Natural killer cell (primary cell): Measurements from ENCODE around the gene NFATC3. TPM values are rescaled to one million over a fixed set of nuclear protein-coding genes. Genes with fewer than 3 reads are reported as not detected.
A peak's percentile ranks its signal among the peaks of the same experiment; 100 is the strongest.

Source experiments
- ATAC-seq, 3 donors: fragments of 150-1000 bp in 2 of 3; fragments of 200-7000 bp in 1 of 3; cut with Tn5 transposase; 1 replicate in 1 of 3; 2 replicates in 2 of 3; pipeline ENCODE4 v1.10.0; 2021; ENCODE audit warnings: mild to moderate bottlenecking in 2 of 3, moderate library complexity in 2 of 3
- DNase-seq, 2 donors: peaks; one replicate each; pipeline versions ENCODE4 v3.0.0 to v3.0.0-alpha.2; 2013 to 2021; ENCODE audit warnings: mixed read lengths in 1 of 2
- H3K27ac ChIP-seq: one replicate; pipeline ENCODE4 v1.5.1; 2013; ENCODE audit warnings: mild to moderate bottlenecking, low read length
- H3K27me3 ChIP-seq: one replicate; pipeline ENCODE4 v1.6.1; 2013; ENCODE audit warnings: low read length; ENCODE audit not compliant: control insufficient read depth, insufficient read depth
- H3K36me3 ChIP-seq: one replicate; pipeline ENCODE4 v1.6.1; 2013; ENCODE audit warnings: low read length; ENCODE audit not compliant: control insufficient read depth, insufficient read depth
- H3K4me1 ChIP-seq: one replicate; pipeline ENCODE4 v1.6.1; 2013; ENCODE audit warnings: low read length; ENCODE audit not compliant: control insufficient read depth, insufficient read depth
- H3K4me3 ChIP-seq: one replicate; pipeline ENCODE4 v1.5.1; 2013; ENCODE audit warnings: low read length
- H3K9me3 ChIP-seq: one replicate; pipeline ENCODE4 v1.6.1; 2013; ENCODE audit warnings: low read length; ENCODE audit not compliant: control insufficient read depth, insufficient read depth
- H3K27ac Mint-ChIP-seq, 2 donors: one replicate each; pipeline ENCODE4 v1.8.0; 2022; ENCODE audit warnings: mild to moderate bottlenecking in 2 of 2, mixed read lengths in 2 of 2, moderate library complexity in 1 of 2
- H3K27me3 Mint-ChIP-seq, 2 donors: one replicate each; pipeline ENCODE4 v1.8.0; 2022; ENCODE audit warnings: low read depth in 2 of 2, mixed read lengths in 2 of 2
- H3K36me3 Mint-ChIP-seq: one replicate; pipeline ENCODE4 v1.8.0; 2022; ENCODE audit warnings: mixed read lengths
- H3K4me1 Mint-ChIP-seq, 2 donors: one replicate each; pipeline ENCODE4 v1.8.0; 2022; ENCODE audit warnings: mixed read lengths in 2 of 2
- H3K4me3 Mint-ChIP-seq: one replicate; pipeline ENCODE4 v1.8.0; 2022; ENCODE audit warnings: mild to moderate bottlenecking, moderate library complexity, mixed read lengths
- H3K9me3 Mint-ChIP-seq, 2 donors: one replicate each; pipeline ENCODE4 v1.8.0; 2022; ENCODE audit warnings: mixed read lengths in 2 of 2
- WGBS: methylation state at CpG from one replicate; pipeline ENCODE4 v1.1.7; 2013; ENCODE audit warnings: missing lambda C conversion rate; ENCODE audit not compliant: insufficient coverage; 5-methylcytosine and 5-hydroxymethylcytosine counted together
- intact Hi-C: fragments of 100-400 bp; cut with micrococcal nuclease; formaldehyde crosslinking; loops from one replicate; pipeline ENCODE4 v1.14.2; 2022
- total RNA-seq, 4 donors: library from RNA; stranded (reverse); fragments of 120-200 nt in 1 of 4; gene quantifications; one replicate each; pipeline versions ENCODE4 v1.2.3 to v1.2.4, GENCODE V29; 2013 to 2022
- TF ChIP-seq, protein P1 (sequence below): fragments of 200-600 bp; IDR thresholded peaks from one replicate; pipeline ENCODE4 v1.8.0; 2022; ENCODE audit warnings: antibody characterized with exemption

The NFATC3 gene
- total RNA-seq, 3 donors from 2014 or later (not counting 1 experiment from before 2014, with no cell fraction given), result 241 to 282 (median 263) TPM

DNA sequence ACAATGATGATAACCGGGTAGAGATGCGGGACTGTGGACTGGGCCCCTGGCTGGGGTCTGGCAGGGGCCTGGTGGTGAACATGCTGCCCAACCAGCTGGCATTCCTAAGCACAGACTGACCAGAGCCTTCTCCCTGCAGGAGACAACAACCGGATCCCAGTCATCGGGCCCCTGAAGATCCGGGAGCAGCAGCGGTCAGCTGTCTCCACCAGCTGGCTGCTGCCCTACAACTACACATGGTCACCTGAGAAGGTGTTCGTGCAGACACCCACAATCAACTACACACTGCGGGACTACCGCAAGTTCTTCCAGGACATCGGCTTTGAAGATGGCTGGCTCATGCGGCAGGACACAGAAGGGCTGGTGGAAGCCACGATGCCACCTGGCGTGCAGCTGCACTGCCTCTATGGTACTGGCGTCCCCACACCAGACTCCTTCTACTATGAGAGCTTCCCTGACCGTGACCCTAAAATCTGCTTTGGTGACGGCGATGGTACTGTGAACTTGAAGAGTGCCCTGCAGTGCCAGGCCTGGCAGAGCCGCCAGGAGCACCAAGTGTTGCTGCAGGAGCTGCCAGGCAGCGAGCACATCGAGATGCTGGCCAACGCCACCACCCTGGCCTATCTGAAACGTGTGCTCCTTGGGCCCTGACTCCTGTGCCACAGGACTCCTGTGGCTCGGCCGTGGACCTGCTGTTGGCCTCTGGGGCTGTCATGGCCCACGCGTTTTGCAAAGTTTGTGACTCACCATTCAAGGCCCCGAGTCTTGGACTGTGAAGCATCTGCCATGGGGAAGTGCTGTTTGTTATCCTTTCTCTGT is 174.0 kb downstream of the NFATC3 start:
- WGBS, result 93% methylated on average over 27 of the region's 27 CpGs
- TF ChIP-seq, protein P1, sequence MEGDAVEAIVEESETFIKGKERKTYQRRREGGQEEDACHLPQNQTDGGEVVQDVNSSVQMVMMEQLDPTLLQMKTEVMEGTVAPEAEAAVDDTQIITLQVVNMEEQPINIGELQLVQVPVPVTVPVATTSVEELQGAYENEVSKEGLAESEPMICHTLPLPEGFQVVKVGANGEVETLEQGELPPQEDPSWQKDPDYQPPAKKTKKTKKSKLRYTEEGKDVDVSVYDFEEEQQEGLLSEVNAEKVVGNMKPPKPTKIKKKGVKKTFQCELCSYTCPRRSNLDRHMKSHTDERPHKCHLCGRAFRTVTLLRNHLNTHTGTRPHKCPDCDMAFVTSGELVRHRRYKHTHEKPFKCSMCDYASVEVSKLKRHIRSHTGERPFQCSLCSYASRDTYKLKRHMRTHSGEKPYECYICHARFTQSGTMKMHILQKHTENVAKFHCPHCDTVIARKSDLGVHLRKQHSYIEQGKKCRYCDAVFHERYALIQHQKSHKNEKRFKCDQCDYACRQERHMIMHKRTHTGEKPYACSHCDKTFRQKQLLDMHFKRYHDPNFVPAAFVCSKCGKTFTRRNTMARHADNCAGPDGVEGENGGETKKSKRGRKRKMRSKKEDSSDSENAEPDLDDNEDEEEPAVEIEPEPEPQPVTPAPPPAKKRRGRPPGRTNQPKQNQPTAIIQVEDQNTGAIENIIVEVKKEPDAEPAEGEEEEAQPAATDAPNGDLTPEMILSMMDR, result no peak
- Mint-ChIP-seq H3K27me3 (no peaks in the 10 kb centered on the region), H3K9me3 (no peaks in the 10 kb centered on the region), H3K4me3 (no peak overlapping the region), H3K4me1 (peaks cover 11 to 21% of the 10 kb centered on the region in 2 donors), H3K36me3 (no peaks in the 10 kb centered on the region), H3K27ac (no peak overlapping the region)
- no peak overlapping the region for H3K4me3 ChIP-seq
- H3K27me3 ChIP-seq, result no peaks in the 10 kb centered on the region
- DNase-seq (no peak), ATAC-seq (no peak)
- no peak overlapping the region for H3K27ac ChIP-seq
- peaks cover 15% of the 10 kb centered on the region for H3K36me3 ChIP-seq
- intact Hi-C loops, result no loop called here
- H3K4me1 ChIP-seq, result peaks cover 29% of the 10 kb centered on the region
- H3K9me3 ChIP-seq, result no peaks in the 10 kb centered on the region

DNA sequence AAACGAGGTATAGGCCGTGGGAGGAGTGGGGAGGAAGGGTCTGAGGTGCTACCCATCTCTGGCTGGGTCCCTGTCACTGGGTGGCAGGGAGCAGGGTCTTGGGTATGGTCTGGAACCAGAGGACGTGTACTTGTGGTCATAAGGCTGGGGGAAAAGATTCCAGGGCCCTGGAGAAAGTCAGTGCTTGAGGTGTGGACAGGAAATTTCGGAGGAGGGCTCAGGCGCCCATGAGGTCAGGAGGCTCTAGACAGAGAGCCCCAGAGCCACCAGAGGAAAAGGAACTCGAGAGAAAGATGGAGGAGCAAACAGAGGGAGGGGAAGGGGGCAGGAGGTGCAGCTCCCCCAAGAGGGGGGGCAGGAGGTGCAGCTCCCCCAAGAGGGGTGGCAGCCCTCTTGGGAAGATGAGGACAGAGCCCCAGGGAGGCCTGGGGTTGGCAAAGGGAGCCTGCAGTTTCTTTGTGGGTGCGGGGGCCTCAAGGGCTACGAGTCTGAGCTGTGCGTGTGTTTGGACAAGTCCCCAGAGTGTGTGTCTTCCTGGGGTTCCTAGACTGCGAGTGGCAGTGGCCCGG is 178.5 kb downstream of the NFATC3 start:
- DNase-seq (no peak), ATAC-seq (no peak)
- Histone ChIP-seq H3K27me3 (no peaks in the 10 kb centered on the region), H3K4me3 (peak overlapping the region; percentile 68), H3K9me3 (no peaks in the 10 kb centered on the region), H3K27ac (peak overlapping the region; percentile 98), H3K4me1 (peaks cover 38% of the 10 kb centered on the region), H3K36me3 (peaks cover 14% of the 10 kb centered on the region)
- Mint-ChIP-seq H3K27me3 (no peaks in the 10 kb centered on the region), H3K27ac (peak overlapping the region; percentile 95 to 100), H3K36me3 (no peaks in the 10 kb centered on the region), H3K4me1 (peaks cover 25 to 43% of the 10 kb centered on the region in 2 donors), H3K9me3 (no peaks in the 10 kb centered on the region), H3K4me3 (peak overlapping the region; percentile 96)
- TF ChIP-seq, protein P1, result no peak
- intact Hi-C loops, result loop anchor here (1.0 to 2.0 kb wide), 3 partner anchors 19 to 48 kb away; partner anchors contain the start of genes PLA2G15 and PRMT7
- WGBS, result 36% methylated on average over 11 of the region's 11 CpGs

DNA sequence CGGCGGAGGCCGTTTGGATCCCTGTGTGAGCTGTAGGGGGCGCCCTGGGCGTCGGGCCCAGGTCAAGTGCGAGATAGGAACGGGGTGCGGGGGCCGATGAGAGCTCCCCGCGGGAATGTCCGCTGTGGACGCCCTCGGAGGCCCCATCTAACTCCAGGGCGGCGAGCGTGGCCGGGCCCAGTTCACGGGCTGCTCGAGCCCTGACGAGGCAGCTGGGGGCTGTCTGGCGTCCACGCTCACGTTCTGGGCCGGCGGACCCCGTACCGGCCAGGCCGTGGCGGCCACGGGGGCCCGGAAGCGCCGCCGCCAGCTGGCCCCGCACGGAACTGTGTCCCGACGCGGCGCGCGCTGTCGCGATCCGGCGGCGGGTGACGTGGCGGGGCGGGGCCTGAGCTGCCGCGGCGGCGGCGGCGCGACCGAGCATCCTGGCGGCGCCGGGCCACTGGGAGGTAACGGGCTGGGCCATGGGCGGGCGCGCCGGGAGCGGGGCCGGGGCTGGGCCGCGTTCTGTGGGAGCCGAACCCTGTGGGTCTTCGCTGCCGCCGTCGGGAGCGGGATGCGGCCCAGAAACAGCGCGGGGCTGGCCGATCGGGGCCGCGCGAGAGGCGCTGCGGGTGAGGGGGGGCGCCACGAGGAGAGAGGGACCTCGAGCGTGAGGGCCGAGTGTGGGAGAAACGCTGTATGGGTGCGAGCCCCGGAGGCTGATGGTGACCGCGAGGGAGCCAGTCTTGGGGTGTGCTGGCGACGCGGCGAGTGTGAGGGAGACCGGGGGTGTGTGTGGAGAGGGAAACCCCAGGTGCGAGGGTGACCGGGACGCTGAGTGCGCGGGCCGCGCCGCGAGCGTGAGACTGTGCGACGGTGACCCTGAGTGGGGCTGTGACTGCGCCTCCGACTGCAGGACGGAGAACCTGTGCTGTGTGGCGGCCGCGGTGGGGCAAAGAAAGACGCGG is 179.2 kb downstream of the NFATC3 start, which contains the start of gene SLC7A6:
Gene SLC7A6, plus strand, starts transcription at position 399 of the 950 bp plus-strand sequence. CDS start 10,201 bp downstream, outside the sequence.
- H3K36me3 Mint-ChIP-seq, result no peaks in the 10 kb centered on the region
- no peaks in the 10 kb centered on the region for H3K9me3 Mint-ChIP-seq
- DNase-seq (peak; percentile 86 to 91), ATAC-seq (peak; percentile 73 to 88 (median 77))
- intact Hi-C loops, result loop anchor here (1.0 to 2.0 kb wide), 3 partner anchors 20 to 47 kb away; partner anchors contain the start of genes PLA2G15 and PRMT7
- TF ChIP-seq, protein P1, result peak; percentile 73
- under 1% methylated on average over 123 of the region's 123 CpGs for WGBS
- peak within 1 kb of the TSS; percentile 96 for H3K4me3 Mint-ChIP-seq
- Histone ChIP-seq H3K27ac (peak within 1 kb of the TSS; percentile 98), H3K9me3 (no peaks in the 10 kb centered on the region), H3K4me3 (peak within 1 kb of the TSS; percentile 89), H3K27me3 (no peaks in the 10 kb centered on the region), H3K4me1 (peaks cover 39% of the 10 kb centered on the region), H3K36me3 (peaks cover 14% of the 10 kb centered on the region)
- H3K4me1 Mint-ChIP-seq, result peaks cover 25 to 48% of the 10 kb centered on the region in 2 donors
- H3K27ac Mint-ChIP-seq, result peak within 1 kb of the TSS; percentile 95 to 100
- H3K27me3 Mint-ChIP-seq, result no peaks in the 10 kb centered on the region
